Measurements from ENCODE around the gene AKAIN1. TPM values are rescaled to one million over a fixed set of nuclear protein-coding genes. Genes with fewer than 3 reads are reported as not detected.

Gene AKAIN1
- total RNA-seq, 4 donors from 2014 or later, result not detected

- intact Hi-C loops (cut with DNase I; ENCODE audit: low total_unique reads), result no loop called here
- no peak for DNase-seq (ENCODE audit: low spot score in 2 of 2)
- WGBS, 2 donors, result 7 to 11% methylated on average over 2 of the region's 2 CpGs
- H3K4me3 ChIP-seq (ENCODE audit: low read depth, poor library complexity, severe bottlenecking), result no peak overlapping the region
- no peak for TF ChIP-seq CTCF (IDR thresholded peaks at IDR 0.05)
- no peak for TF ChIP-seq POLR2A (IDR thresholded peaks at IDR 0.05)
These were observed 89.1 kb downstream of the AKAIN1 start for GRCh38 chr18:5107988-5108387.

GRCh38 chr18:5106730-5107129 lies 90.3 kb downstream of the AKAIN1 start:
- WGBS, 2 donors, result 39 to 45% methylated on average over 1 of the region's 1 CpG
- H3K4me3 ChIP-seq (ENCODE audit: low read depth, poor library complexity, severe bottlenecking), result no peak overlapping the region
- intact Hi-C loops (cut with DNase I; ENCODE audit: low total_unique reads), result no loop called here
- no peak for DNase-seq (ENCODE audit: low spot score in 2 of 2)
- no peak for TF ChIP-seq CTCF (IDR thresholded peaks at IDR 0.05)
- no peak for TF ChIP-seq POLR2A (IDR thresholded peaks at IDR 0.05)

- TF ChIP-seq POLR2A (IDR thresholded peaks at IDR 0.05), result no peak
- TF ChIP-seq CTCF (IDR thresholded peaks at IDR 0.05), result no peak
- no peak for DNase-seq (ENCODE audit: low spot score in 2 of 2)
- intact Hi-C loops (cut with DNase I; ENCODE audit: low total_unique reads), result no loop called here
- H3K4me3 ChIP-seq (ENCODE audit: low read depth, poor library complexity, severe bottlenecking), result no peak overlapping the region
- 63 to 80% methylated on average over 3 of the region's 3 CpGs for WGBS, 2 donors
These were observed 92.8 kb downstream of the AKAIN1 start for GRCh38 chr18:5104246-5104645.

- intact Hi-C loops (cut with DNase I; ENCODE audit: low total_unique reads), result no loop called here
- 43 to 52% methylated on average over 2 of the region's 2 CpGs for WGBS, 2 donors
These were observed 93.4 kb downstream of the AKAIN1 start for GRCh38 chr18:5103693-5104092.

GRCh38 chr18:5103286-5103685 lies 93.8 kb downstream of the AKAIN1 start:
- intact Hi-C loops (cut with DNase I; ENCODE audit: low total_unique reads), result no loop called here
- TF ChIP-seq CTCF (IDR thresholded peaks at IDR 0.05), result no peak
- TF ChIP-seq POLR2A (IDR thresholded peaks at IDR 0.05), result no peak

More at GRCh38 chr18:5103693-5104092, 93.4 kb downstream of the AKAIN1 start:
- TF ChIP-seq CTCF (IDR thresholded peaks at IDR 0.05) (no peak), POLR2A (IDR thresholded peaks at IDR 0.05) (no peak)
- DNase-seq (ENCODE audit: low spot score in 2 of 2), result no peak
- H3K4me3 ChIP-seq (ENCODE audit: low read depth, poor library complexity, severe bottlenecking), result no peak overlapping the region

GRCh38 chr18:5097116-5097703 lies 99.8 kb downstream of the AKAIN1 start:
- intact Hi-C loops (cut with DNase I; ENCODE audit: low total_unique reads), result no loop called here
- TF ChIP-seq POLR2A (IDR thresholded peaks at IDR 0.05), result no peak
- 33 to 55% methylated on average over 4 of the region's 4 CpGs for WGBS, 2 donors
- DNase-seq (ENCODE audit: low spot score in 2 of 2), result no peak
- no peak overlapping the region for H3K4me3 ChIP-seq (ENCODE audit: low read depth, poor library complexity, severe bottlenecking)

More at GRCh38 chr18:5103286-5103685, 93.8 kb downstream of the AKAIN1 start:
- WGBS, 2 donors, result 79 to 96% methylated on average over 1 of the region's 1 CpG
- no peak for DNase-seq (ENCODE audit: low spot score in 2 of 2)
- no peak overlapping the region for H3K4me3 ChIP-seq (ENCODE audit: low read depth, poor library complexity, severe bottlenecking)
